Calu3 (cell line): ENCODE measurements around the gene UNKL. TPM values are rescaled to one million over a fixed set of nuclear protein-coding genes. Genes with fewer than 3 reads are reported as not detected.

Source experiments
- BruUV-seq: library from RNA; stranded (reverse); fragments of 400-500 nt; replicated peaks from 2 replicates; lab custom pipeline; 2021; lab: Mats Ljungman, UMichigan
- CTCF ChIA-PET: fragments of 300-600 bp; sonication (Branson Sonifier 250); formaldehyde crosslinking; loops from one replicate; lab custom pipeline; 2022; ENCODE audit warnings: antibody characterized with exemption; lab: Charles Lee
- DNase-seq: peaks from one replicate; pipeline ENCODE4 v3.0.0; 2022
- H3K27ac Mint-ChIP-seq: one replicate; pipeline ENCODE4 v1.8.0; 2022; ENCODE audit warnings: mixed read lengths; ENCODE audit not compliant: unreplicated experiment
- H3K27me3 Mint-ChIP-seq: one replicate; pipeline ENCODE4 v1.8.0; 2022; ENCODE audit warnings: mixed read lengths; ENCODE audit not compliant: unreplicated experiment
- H3K36me3 Mint-ChIP-seq: one replicate; pipeline ENCODE4 v1.8.0; 2022; ENCODE audit warnings: mild to moderate bottlenecking, moderate library complexity, mixed read lengths; ENCODE audit not compliant: insufficient read depth, unreplicated experiment
- H3K4me1 Mint-ChIP-seq: one replicate; pipeline ENCODE4 v1.8.0; 2022; ENCODE audit warnings: mild to moderate bottlenecking, low read depth, mixed read lengths; ENCODE audit not compliant: unreplicated experiment
- H3K4me3 Mint-ChIP-seq: one replicate; pipeline ENCODE4 v1.8.0; 2022; ENCODE audit warnings: mild to moderate bottlenecking, low read depth, moderate library complexity, mixed read lengths; ENCODE audit not compliant: unreplicated experiment
- H3K9me3 Mint-ChIP-seq: one replicate; pipeline ENCODE4 v1.8.0; 2022; ENCODE audit warnings: low read depth, mixed read lengths; ENCODE audit not compliant: unreplicated experiment
- intact Hi-C: fragments of 100-400 bp; cut with micrococcal nuclease; formaldehyde crosslinking; loops from one replicate; pipeline ENCODE4 v1.10.0; 2022; ENCODE audit not compliant: unreplicated experiment
- total RNA-seq: library from RNA; stranded (reverse); gene quantifications from 2 replicates; pipeline ENCODE4 v1.2.3, GENCODE V29; 2022
- TF ChIP-seq, protein P1 (sequence below): fragments of 200-600 bp; IDR thresholded peaks from one replicate; pipeline ENCODE4 v1.8.0; 2022; ENCODE audit warnings: antibody characterized with exemption; ENCODE audit not compliant: unreplicated experiment

The UNKL gene
- total RNA-seq, 1 experiment from 2014 or later = 35.5 TPM

DNA sequence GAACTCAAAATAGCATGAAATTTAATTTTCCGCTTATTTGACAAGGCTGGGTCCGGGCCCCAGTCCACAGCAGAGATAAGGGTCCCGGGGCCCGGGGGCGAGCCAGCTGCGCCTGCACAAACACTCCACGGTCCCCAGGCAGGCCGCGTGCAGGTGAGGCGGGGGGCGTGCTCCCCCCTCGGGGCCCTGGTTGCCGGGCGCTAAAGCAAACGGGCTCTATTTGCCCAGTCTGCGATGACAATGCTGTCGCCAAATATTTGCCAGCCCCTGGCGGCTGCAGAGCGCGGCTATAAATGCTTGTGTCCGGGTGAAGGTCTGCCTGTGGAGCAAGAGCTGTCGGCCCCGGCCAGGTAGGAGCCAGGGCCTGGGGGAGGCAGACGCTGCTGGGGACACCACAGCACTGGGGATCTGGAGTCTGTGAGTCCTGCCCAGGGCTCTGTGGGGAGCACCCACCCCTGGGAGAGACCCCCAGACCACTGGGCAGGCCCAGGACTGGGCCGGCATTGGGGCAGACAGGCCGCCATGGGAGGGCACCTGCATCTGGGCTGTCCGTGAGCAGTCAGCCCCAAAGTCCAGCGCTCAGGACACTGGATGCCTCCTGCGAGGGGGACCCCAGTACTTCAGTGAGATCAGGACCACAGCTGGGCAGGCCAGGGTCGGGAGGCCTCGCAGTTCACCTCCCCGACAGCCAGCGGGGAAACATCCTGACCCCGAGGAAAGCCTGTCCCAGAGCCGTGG, 16.4 kb upstream of the UNKL start, which contains the start of gene PERCC1:
Gene PERCC1 (plus strand): TSS at position 320 of the 738 bp plus-strand sequence. CDS start 1,516 bp downstream, outside the sequence.
- intact Hi-C loops = no loop called here
- no peaks in the 10 kb centered on the region for H3K9me3 Mint-ChIP-seq
- CTCF ChIA-PET = no interaction called here
- TF ChIP-seq, protein P1, sequence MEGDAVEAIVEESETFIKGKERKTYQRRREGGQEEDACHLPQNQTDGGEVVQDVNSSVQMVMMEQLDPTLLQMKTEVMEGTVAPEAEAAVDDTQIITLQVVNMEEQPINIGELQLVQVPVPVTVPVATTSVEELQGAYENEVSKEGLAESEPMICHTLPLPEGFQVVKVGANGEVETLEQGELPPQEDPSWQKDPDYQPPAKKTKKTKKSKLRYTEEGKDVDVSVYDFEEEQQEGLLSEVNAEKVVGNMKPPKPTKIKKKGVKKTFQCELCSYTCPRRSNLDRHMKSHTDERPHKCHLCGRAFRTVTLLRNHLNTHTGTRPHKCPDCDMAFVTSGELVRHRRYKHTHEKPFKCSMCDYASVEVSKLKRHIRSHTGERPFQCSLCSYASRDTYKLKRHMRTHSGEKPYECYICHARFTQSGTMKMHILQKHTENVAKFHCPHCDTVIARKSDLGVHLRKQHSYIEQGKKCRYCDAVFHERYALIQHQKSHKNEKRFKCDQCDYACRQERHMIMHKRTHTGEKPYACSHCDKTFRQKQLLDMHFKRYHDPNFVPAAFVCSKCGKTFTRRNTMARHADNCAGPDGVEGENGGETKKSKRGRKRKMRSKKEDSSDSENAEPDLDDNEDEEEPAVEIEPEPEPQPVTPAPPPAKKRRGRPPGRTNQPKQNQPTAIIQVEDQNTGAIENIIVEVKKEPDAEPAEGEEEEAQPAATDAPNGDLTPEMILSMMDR = no peak
- no peak within 1 kb of the TSS for H3K4me3 Mint-ChIP-seq
- peaks cover 44% of the 10 kb centered on the region for H3K27me3 Mint-ChIP-seq
- H3K36me3 Mint-ChIP-seq = peaks cover 6% of the 10 kb centered on the region
- no peak for DNase-seq
- no peak within 1 kb of the TSS for H3K27ac Mint-ChIP-seq
- H3K4me1 Mint-ChIP-seq = no peaks in the 10 kb centered on the region
- no TSS peak for BruUV-seq

DNA sequence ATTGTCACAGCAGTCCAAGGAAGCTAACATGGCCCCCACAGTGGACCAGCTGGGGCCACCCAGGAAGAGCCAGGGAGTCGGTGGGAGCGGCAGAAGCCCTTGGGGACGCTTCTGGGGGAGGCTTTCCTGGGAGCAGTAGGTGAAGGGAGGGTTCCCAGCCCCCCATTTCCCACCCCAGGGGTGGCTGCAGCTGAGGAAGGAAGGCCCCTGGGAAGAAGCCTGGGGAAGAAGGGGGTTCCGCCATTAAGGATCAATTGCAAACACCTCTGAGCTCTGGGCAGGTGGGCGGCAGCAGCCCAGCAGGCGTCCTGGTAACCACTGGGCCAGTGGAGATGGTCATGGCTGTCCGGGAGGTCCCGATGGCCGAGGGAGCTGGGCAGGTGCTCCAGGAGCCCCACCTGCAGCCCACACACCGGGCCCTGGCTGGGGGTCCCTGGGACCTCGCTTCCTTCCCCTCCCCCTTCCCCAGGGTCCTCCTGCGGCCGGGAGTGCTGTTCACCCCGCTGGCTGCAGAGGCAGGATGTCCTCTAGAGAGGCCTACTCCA, 15.8 kb upstream of the UNKL start:
- intact Hi-C loops = no loop called here

DNA sequence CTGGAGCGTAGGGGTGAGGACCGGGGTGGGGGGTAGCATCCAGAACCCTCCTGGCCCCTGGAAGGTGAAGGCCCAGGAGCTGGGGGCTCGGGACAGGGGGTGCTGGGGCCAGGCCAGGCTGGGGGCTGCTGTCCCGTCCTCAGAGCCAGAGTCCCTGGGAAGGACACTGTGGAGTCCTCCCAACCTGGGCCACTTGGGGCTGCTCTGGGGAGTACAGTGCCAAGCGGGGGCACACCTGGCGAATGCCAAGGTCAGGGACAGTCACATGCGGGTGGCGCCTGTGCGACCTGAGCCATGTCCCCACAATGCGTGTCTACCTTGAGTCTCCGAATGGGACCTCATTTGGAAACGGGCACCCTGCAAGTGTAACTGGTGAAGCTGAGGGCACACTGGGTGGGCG, 15.1 kb upstream of the UNKL start:
- Mint-ChIP-seq H3K9me3 (no peaks in the 10 kb centered on the region), H3K36me3 (peaks cover 6% of the 10 kb centered on the region), H3K27me3 (peaks cover 44% of the 10 kb centered on the region), H3K27ac (no peak overlapping the region), H3K4me1 (no peaks in the 10 kb centered on the region), H3K4me3 (no peak overlapping the region)
- no peak for DNase-seq
- intact Hi-C loops = no loop called here
- no TSS peak for BruUV-seq
- CTCF ChIA-PET = interaction anchor here (0.5 to 1.5 kb wide), 5 partner anchors 22 to 139 kb away, joined by 3 to 6 read pairs (median 4); no protein-coding TSS in a partner anchor
- TF ChIP-seq, protein P1 = no peak

More for the DNA sequence above, 15.8 kb upstream of the UNKL start:
- Mint-ChIP-seq H3K27me3 (peaks cover 44% of the 10 kb centered on the region), H3K36me3 (peaks cover 6% of the 10 kb centered on the region), H3K27ac (no peak overlapping the region), H3K4me1 (no peaks in the 10 kb centered on the region), H3K4me3 (no peak overlapping the region), H3K9me3 (no peaks in the 10 kb centered on the region)
- no peak for DNase-seq
- CTCF ChIA-PET = interaction anchor here (0.6 kb wide), 1 partner anchor 139 kb away, joined by 5 read pairs; no protein-coding TSS in a partner anchor
- TF ChIP-seq, protein P1 = no peak
- BruUV-seq = no TSS peak

DNA sequence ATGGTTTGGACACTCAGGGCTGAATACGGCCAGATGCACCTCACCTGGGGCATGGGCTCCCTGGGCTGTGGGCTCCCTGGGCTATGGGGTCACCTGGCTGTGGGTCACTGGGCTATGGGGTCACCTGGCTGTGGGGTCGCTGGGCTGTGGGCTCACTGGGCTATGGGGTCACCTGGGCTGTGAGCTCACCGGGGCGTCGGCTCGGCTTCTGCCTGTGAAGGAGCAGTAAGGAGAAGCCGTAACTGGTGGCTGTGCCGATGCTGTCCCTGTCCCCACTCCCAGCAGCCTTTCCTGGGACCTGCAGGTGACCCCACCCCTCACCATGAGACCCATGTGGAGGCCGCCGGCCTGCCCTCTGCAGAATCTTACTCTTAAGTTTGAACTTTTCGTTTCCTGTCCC, 14.5 kb upstream of the UNKL start:
- intact Hi-C loops = no loop called here
- peaks cover 44% of the 10 kb centered on the region for H3K27me3 Mint-ChIP-seq
- H3K4me3 Mint-ChIP-seq = no peak overlapping the region
- no peak overlapping the region for H3K27ac Mint-ChIP-seq
- no TSS peak for BruUV-seq
- H3K36me3 Mint-ChIP-seq = peaks cover 6% of the 10 kb centered on the region
- no peaks in the 10 kb centered on the region for H3K9me3 Mint-ChIP-seq
- H3K4me1 Mint-ChIP-seq = no peaks in the 10 kb centered on the region
- TF ChIP-seq, protein P1 = no peak
- DNase-seq = no peak
- CTCF ChIA-PET = interaction anchor here (0.5 to 1.5 kb wide), 4 partner anchors 21 to 132 kb away, joined by 3 to 6 read pairs (median 4); no protein-coding TSS in a partner anchor
